Esophagus muscularis mucosa (tissue), 4 donors: ENCODE results near the gene SLC39A11. TPM values are rescaled to one million over a fixed set of nuclear protein-coding genes. Genes with fewer than 3 reads are reported as not detected.

Experiments used
- DNase-seq: peaks from one replicate; pipeline ENCODE4 v3.0.0-alpha.2; 2017; ENCODE audit errors: extremely low spot score
- H3K27ac ChIP-seq, 4 donors: fragments of 200-600 bp; sonication (generic); replicated peaks in 1 of 4; 1 replicate in 3 of 4; 2 replicates in 1 of 4; pipeline ENCODE4 v1.5.1; 2016 to 2019; ENCODE audit warnings: mild to moderate bottlenecking in 1 of 4
- H3K27me3 ChIP-seq, 4 donors: fragments of 200-600 bp; sonication (generic); one replicate each; pipeline versions ENCODE4 v1.5.1 to v1.6.0; 2016 to 2019
- H3K36me3 ChIP-seq, 4 donors: fragments of 200-600 bp; sonication (generic); one replicate each; pipeline ENCODE4 v1.5.1; 2016 to 2019
- H3K4me1 ChIP-seq, 4 donors: fragments of 200-600 bp; sonication (generic); one replicate each; pipeline ENCODE4 v1.5.1; 2016 to 2019
- H3K4me3 ChIP-seq, 4 donors: fragments of 200-600 bp; sonication (generic); 1 replicate in 2 of 4; 2 replicates in 2 of 4; pipeline ENCODE4 v1.5.1; 2016 to 2019; ENCODE audit warnings: mild to moderate bottlenecking in 4 of 4, moderate library complexity in 1 of 4
- H3K9me3 ChIP-seq, 4 donors: fragments of 200-600 bp; sonication (generic); 1 replicate in 3 of 4; 2 replicates in 1 of 4; pipeline ENCODE4 v1.5.1; 2016 to 2019
- EP300 ChIP-seq: sonication (generic); formaldehyde crosslinking; IDR thresholded peaks from one replicate; pipeline ENCODE4 v1.6.1; 2017; ENCODE audit warnings: antibody characterized with exemption
- POLR2A ChIP-seq: fragments of 450-650 bp; IDR thresholded peaks from one replicate; pipeline ENCODE4 v1.6.1; 2017; ENCODE audit warnings: antibody characterized with exemption, moderate library complexity, mild to moderate bottlenecking, low read depth
- POLR2AphosphoS5 ChIP-seq, 2 donors: sonication (generic); formaldehyde crosslinking; IDR thresholded peaks; one replicate each; pipeline ENCODE4 v1.6.1; 2017; ENCODE audit warnings: antibody characterized with exemption in 2 of 2
- WGBS: methylation state at CpG from one replicate; pipeline ENCODE4 v1.1.5; 2018; 5-methylcytosine and 5-hydroxymethylcytosine counted together
- intact Hi-C: fragments of 100-400 bp; cut with DNase I; formaldehyde crosslinking; loops from one replicate; pipeline ENCODE4 v1.15.1; 2023
- total RNA-seq, 4 donors: library from RNA; depleted of rRNA; stranded (reverse); fragments of >200 nt; gene quantifications; one replicate each; pipeline versions ENCODE4 v1.1.0 to v1.2.1, GENCODE V29; 2016
- TF ChIP-seq, protein P1 (sequence below), 3 experiments: fragments of 200-600 bp in 2 of 3; fragments of 450-650 bp in 1 of 3; sonication (generic) in 2 of 3; IDR thresholded peaks; one replicate each; pipeline ENCODE4 v1.5.1; 2017 to 2019; ENCODE audit warnings: antibody characterized with exemption in 3 of 3, mild to moderate bottlenecking in 2 of 3, moderate library complexity in 1 of 3

Gene SLC39A11
- total RNA-seq, 4 donors from 2014 or later, result 7.5 to 20.2 (median 18.4) TPM

DNA sequence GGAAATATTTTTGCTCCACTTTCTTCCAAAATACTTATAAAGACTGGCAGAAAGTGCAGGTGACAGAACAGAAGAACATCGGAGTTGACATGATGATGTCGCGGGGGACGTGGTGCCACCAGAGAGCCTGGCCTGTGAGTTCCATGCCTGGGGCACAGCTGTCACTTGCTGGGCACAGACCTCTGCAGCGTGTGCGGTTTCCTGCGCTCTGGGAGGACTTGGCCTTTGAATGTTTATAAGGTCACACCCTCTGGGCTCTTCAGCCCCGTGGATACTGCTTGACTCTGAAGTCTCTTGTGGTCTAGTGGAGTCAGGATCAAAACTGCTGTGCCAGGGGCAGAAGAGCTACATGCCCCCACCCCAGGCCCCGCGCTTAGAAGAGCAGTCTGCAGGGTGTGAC is 357.9 kb downstream of the SLC39A11 start:
- H3K9me3 ChIP-seq, result no peaks in the 10 kb centered on the region
- H3K36me3 ChIP-seq, result peaks cover 0 to 31% (median 0%) of the 10 kb centered on the region in 4 donors
- no peak for DNase-seq
- TF ChIP-seq, protein P1, sequence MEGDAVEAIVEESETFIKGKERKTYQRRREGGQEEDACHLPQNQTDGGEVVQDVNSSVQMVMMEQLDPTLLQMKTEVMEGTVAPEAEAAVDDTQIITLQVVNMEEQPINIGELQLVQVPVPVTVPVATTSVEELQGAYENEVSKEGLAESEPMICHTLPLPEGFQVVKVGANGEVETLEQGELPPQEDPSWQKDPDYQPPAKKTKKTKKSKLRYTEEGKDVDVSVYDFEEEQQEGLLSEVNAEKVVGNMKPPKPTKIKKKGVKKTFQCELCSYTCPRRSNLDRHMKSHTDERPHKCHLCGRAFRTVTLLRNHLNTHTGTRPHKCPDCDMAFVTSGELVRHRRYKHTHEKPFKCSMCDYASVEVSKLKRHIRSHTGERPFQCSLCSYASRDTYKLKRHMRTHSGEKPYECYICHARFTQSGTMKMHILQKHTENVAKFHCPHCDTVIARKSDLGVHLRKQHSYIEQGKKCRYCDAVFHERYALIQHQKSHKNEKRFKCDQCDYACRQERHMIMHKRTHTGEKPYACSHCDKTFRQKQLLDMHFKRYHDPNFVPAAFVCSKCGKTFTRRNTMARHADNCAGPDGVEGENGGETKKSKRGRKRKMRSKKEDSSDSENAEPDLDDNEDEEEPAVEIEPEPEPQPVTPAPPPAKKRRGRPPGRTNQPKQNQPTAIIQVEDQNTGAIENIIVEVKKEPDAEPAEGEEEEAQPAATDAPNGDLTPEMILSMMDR (IDR thresholded peaks at IDR 0.05), result no peak
- TF ChIP-seq POLR2A (no peak), EP300 (no peak), POLR2AphosphoS5 (IDR thresholded peaks at IDR 0.05) (no peak)
- H3K4me3 ChIP-seq, result no peak overlapping the region
- intact Hi-C loops, result no loop called here
- H3K27ac ChIP-seq, result no peak overlapping the region
- no peaks in the 10 kb centered on the region for H3K4me1 ChIP-seq
- 85% methylated on average over 10 of the region's 10 CpGs for WGBS
- H3K27me3 ChIP-seq, result no peaks in the 10 kb centered on the region

DNA sequence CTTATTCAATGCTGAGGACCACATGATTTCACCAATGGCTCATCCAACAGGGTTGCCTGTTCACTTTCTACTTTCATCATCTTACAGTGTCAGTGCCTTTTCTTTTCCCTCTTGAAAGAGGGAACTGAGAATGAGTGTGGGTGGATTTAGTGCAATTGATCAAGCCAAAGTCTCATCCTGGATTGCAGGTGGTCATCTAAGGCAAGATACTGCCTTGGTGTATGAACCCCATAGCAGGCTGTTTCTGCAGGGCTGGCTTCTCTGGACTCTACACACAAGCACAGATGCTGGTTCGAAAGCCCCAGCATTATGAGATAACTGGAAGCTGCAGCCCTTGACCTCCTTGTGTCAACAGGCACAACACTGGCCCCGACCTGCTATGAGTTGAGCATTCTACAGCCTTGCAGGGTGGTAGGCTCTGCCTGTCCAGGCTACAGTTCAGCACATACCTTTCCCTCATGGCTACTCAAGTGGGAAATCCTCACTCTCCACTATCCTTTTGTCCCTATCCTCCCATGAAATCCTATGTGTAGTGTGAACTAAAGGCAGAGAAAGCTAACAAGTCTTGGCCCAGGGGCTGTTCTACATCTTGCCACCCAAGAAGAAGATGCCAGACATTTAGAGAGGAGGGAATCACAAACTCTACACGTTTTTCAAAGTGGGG is 358.7 kb downstream of the SLC39A11 start:
- Histone ChIP-seq H3K4me3 (no peak overlapping the region), H3K4me1 (no peaks in the 10 kb centered on the region), H3K27me3 (no peaks in the 10 kb centered on the region), H3K9me3 (no peaks in the 10 kb centered on the region), H3K27ac (no peak overlapping the region), H3K36me3 (peaks cover 0 to 30% (median 0%) of the 10 kb centered on the region in 4 donors)
- DNase-seq, result no peak
- WGBS, result 64% methylated on average over 3 of the region's 3 CpGs
- no peak for TF ChIP-seq POLR2AphosphoS5 (IDR thresholded peaks at IDR 0.05)
- no peak for TF ChIP-seq POLR2A
- TF ChIP-seq, protein P1 (IDR thresholded peaks at IDR 0.05), result no peak
- TF ChIP-seq EP300, result no peak
- intact Hi-C loops, result no loop called here

DNA sequence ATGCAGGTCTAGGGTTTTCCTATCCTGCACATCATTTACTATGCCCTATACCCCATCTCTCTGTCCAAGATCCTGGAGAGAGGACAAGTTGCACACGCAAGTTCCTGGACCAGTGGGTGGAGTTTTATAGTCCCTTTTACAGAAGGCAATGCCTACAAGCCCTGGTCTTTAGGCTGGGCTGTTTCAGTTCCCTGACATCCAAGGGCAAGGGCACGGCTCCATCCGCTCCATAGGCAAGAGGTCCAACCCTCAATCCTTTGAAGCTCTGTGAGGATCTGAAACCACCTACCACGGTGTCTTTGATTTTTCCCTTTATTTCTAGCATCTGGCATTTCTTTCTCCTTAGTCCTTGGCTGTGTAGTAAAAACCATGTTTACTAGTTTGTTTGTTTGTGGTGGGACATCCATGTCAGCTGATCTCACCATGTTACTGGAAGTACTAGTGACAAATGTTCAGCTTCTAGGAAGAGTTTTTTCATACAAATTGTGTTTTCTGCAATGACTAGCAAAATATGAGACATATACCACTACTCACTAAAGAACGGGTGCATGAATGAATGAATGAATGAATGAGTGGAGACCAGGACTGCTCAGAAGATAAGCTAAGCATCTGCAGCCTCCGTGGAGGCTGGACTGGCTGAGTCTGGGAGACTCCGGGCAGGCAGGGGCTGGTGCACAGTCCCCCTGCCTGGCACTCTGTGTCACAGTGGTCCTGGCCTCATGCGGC is 359.4 kb downstream of the SLC39A11 start:
- H3K4me3 ChIP-seq, result no peak overlapping the region
- H3K4me1 ChIP-seq, result no peaks in the 10 kb centered on the region
- intact Hi-C loops, result no loop called here
- H3K27me3 ChIP-seq, result no peaks in the 10 kb centered on the region
- 92% methylated on average over 8 of the region's 8 CpGs for WGBS
- no peak overlapping the region for H3K27ac ChIP-seq
- no peaks in the 10 kb centered on the region for H3K9me3 ChIP-seq
- peaks cover 0 to 28% (median 0%) of the 10 kb centered on the region in 4 donors for H3K36me3 ChIP-seq
- DNase-seq, result no peak
- no peak for TF ChIP-seq POLR2A
- TF ChIP-seq EP300, result no peak
- no peak for TF ChIP-seq POLR2AphosphoS5 (IDR thresholded peaks at IDR 0.05)
- TF ChIP-seq, protein P1 (IDR thresholded peaks at IDR 0.05), result no peak

DNA sequence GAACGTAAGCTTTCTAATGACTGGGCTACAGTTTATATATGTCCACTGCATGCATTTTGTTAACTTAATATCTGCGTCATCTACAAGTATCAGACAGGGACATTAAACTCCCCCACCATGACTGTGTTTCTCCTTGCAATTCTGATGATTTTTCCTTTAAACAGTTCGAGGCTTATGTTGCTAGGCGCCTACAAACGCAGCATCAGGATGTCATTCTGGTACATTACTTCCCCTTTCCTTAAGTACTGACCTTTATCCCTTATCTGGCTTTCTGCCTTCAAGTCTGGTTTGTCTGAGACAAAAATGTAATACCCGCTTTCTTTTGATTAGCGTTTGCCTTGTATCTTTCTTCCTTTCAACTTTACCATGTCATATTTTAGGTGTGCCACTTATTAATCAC is 362.4 kb downstream of the SLC39A11 start:
- intact Hi-C loops, result no loop called here
- H3K4me3 ChIP-seq, result no peak overlapping the region

More for the DNA sequence above, 362.4 kb downstream of the SLC39A11 start:
- Histone ChIP-seq H3K4me1 (no peaks in the 10 kb centered on the region), H3K9me3 (no peaks in the 10 kb centered on the region), H3K36me3 (peaks cover 0 to 12% (median 0%) of the 10 kb centered on the region in 4 donors), H3K27me3 (no peaks in the 10 kb centered on the region), H3K27ac (no peak overlapping the region)
- TF ChIP-seq POLR2A (no peak), POLR2AphosphoS5 (IDR thresholded peaks at IDR 0.05) (no peak), EP300 (no peak)
- TF ChIP-seq, protein P1 (IDR thresholded peaks at IDR 0.05), result no peak
- no peak for DNase-seq
- 59% methylated on average over 7 of the region's 7 CpGs for WGBS
